ENCODE data around the gene DIAPH3.

DIAPH3 gene

DNA sequence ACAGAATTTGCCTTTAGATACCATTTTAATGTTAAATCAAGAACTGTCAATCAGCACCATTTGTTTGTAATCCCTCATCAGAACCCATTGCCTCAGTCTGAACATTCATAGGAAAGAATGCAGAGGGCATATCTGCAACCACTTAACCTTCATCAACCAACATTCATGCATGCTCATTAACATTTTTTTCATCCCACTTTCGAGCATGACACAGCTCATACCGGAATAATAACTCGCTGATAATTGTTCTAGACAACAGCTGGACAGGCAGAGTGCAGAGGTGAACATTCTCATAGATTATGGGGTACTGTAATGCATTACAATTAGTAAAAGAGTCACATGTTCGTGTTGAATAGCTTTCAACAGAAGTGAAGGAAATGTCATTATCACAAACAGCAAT lies 216.8 kb downstream of the DIAPH3 start:
- peak; percentile 8 for DNase-seq (ENCODE audit: low read depth)
- TF ChIP-seq, protein P1, sequence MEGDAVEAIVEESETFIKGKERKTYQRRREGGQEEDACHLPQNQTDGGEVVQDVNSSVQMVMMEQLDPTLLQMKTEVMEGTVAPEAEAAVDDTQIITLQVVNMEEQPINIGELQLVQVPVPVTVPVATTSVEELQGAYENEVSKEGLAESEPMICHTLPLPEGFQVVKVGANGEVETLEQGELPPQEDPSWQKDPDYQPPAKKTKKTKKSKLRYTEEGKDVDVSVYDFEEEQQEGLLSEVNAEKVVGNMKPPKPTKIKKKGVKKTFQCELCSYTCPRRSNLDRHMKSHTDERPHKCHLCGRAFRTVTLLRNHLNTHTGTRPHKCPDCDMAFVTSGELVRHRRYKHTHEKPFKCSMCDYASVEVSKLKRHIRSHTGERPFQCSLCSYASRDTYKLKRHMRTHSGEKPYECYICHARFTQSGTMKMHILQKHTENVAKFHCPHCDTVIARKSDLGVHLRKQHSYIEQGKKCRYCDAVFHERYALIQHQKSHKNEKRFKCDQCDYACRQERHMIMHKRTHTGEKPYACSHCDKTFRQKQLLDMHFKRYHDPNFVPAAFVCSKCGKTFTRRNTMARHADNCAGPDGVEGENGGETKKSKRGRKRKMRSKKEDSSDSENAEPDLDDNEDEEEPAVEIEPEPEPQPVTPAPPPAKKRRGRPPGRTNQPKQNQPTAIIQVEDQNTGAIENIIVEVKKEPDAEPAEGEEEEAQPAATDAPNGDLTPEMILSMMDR (conservative IDR thresholded peaks at IDR 0.05; ENCODE audit: control insufficient read depth, insufficient read depth, low read depth, low read length), result no peak
- no peak overlapping the region for H3K4me3 ChIP-seq (ENCODE audit: control insufficient read depth, low read depth, low read length)

DNA sequence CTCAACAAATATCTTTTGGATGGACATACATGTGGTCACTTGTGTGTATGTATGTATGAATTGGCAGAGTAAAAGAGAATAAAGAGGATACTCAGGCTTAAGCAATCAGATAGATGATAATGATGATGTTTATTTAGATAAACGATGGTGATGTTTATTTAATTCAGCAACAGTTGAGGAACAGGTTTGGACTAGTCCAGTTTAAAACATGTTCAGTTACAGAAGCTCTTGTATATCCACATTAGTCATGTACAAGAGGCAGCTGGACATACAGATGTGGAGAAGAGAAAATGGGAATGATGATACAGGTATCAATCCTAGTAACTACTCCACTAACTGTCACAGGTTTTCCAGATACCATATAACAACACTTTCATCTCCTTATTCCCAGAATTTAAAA lies 232.1 kb downstream of the DIAPH3 start:
- TF ChIP-seq, protein P1 (conservative IDR thresholded peaks at IDR 0.05; ENCODE audit: control insufficient read depth, insufficient read depth, low read depth, low read length), result no peak
- no peak overlapping the region for H3K4me3 ChIP-seq (ENCODE audit: control insufficient read depth, low read depth, low read length)
- DNase-seq (ENCODE audit: low read depth), result no peak

DNA sequence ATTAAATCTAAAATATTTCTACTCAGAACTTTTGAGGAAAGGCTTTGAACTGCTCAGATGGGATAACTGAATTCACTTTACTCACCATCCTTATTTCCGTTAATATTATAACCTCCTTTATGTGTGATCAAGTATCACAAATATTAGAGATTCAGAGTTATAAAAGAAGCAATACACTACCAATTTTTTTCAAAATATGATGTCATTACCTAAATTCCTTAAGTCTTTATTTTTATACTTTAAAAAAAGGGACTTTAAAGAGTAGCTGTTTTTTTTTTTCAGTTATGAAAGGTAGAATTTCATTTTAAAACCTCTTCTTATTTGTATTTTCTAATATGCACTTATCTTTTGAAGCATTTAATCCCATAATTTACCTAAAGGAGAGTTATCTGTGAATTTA lies 239.5 kb downstream of the DIAPH3 start:
- DNase-seq (ENCODE audit: low read depth), result no peak
- no peak overlapping the region for H3K4me3 ChIP-seq (ENCODE audit: control insufficient read depth, low read depth, low read length)
- TF ChIP-seq, protein P1 (conservative IDR thresholded peaks at IDR 0.05; ENCODE audit: control insufficient read depth, insufficient read depth, low read depth, low read length), result no peak

DNA sequence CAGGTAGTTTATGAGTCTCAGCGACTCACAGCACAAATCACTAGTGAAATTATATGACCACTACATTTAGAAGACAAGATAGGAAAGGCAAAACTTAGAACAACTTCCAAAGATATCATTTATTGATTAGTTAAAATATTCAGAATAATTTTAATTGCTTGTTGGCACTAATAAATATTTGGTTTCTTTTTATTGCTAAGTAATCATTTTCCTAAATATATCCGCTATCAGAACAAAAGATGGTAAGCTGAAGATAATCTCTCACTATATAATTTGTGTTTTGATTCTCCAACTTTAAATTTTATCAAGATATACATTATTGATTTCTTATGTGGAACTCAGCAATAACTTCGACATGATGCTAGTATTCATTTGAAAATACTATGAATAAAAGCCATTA lies 248.5 kb downstream of the DIAPH3 start:
- TF ChIP-seq, protein P1 (conservative IDR thresholded peaks at IDR 0.05; ENCODE audit: control insufficient read depth, insufficient read depth, low read depth, low read length), result no peak
- no peak overlapping the region for H3K4me3 ChIP-seq (ENCODE audit: control insufficient read depth, low read depth, low read length)
- DNase-seq (ENCODE audit: low read depth), result no peak

DNA sequence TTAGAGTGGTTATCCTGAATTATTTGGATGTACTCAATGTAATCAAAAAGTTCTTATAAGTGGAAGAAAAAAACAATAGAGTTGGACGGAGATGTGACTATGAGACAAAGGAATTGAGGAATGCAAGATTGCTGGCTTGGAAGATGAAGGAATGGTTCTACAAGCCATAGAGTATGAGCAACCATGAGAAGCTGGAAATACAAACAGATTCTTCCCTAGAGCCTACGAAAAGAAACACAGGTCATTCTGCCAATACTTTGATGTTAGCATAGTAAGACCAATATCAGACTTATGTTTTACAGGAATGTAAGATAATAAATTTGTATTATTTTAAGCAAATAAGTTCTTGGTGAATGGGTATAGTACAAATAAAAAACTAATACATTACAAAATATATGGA lies 249.2 kb downstream of the DIAPH3 start:
- TF ChIP-seq, protein P1 (conservative IDR thresholded peaks at IDR 0.05; ENCODE audit: control insufficient read depth, insufficient read depth, low read depth, low read length), result no peak
- no peak overlapping the region for H3K4me3 ChIP-seq (ENCODE audit: control insufficient read depth, low read depth, low read length)
- DNase-seq (ENCODE audit: low read depth), result peak; percentile 10

- DNase-seq (ENCODE audit: low read depth), result peak; percentile 60
- TF ChIP-seq, protein P1 (conservative IDR thresholded peaks at IDR 0.05; ENCODE audit: control insufficient read depth, insufficient read depth, low read depth, low read length), result peak; percentile 69
- no peak overlapping the region for H3K4me3 ChIP-seq (ENCODE audit: control insufficient read depth, low read depth, low read length)
Observed at GRCh38 chr13:59906413-59907049, 257.2 kb downstream of the DIAPH3 start.

DNA sequence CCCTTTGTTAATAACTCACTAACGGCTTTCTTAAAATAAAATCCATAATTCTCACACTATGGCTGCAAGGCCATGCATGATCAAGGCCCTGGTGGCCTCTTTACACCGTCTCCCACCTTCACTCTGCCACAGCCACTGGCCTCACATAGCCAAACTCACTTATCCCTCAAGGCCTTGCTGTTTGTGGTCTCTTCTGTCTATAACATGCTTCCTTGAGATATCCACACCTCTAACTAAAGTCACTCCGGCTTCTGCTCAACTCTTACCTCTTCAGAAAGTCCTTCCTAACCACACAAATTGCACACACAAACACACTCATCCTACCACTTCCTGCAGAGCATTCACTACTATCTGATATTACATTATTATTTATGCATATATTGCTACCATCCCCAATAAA lies 262.5 kb downstream of the DIAPH3 start:
- TF ChIP-seq, protein P1 (conservative IDR thresholded peaks at IDR 0.05; ENCODE audit: control insufficient read depth, insufficient read depth, low read depth, low read length), result no peak
- no peak for DNase-seq (ENCODE audit: low read depth)
- H3K4me3 ChIP-seq (ENCODE audit: control insufficient read depth, low read depth, low read length), result no peak overlapping the region
